HepG2 (cell line): ENCODE results near the gene MPST. TPM values are rescaled to one million over a fixed set of nuclear protein-coding genes. Genes with fewer than 3 reads are reported as not detected.

Experiments used
- CREB3 ChIP-seq: sonication (generic); formaldehyde crosslinking; IDR thresholded peaks from 2 replicates; pipeline ENCODE4 v1.5.0; 2020; ENCODE audit warnings: missing genetic modification reagents
- DMAP1 ChIP-seq: IDR thresholded peaks from 2 replicates; pipeline ENCODE4 v1.6.1; 2016
- GMEB1 ChIP-seq: sonication (generic); formaldehyde crosslinking; IDR thresholded peaks from 2 replicates; pipeline ENCODE4 v1.5.1; 2020; ENCODE audit warnings: missing genetic modification reagents, mild to moderate bottlenecking, borderline replicate concordance
- HDAC2 ChIP-seq: sonication (generic); formaldehyde crosslinking; IDR thresholded peaks from 2 replicates; pipeline ENCODE4 v1.4.0; 2020; ENCODE audit warnings: missing genetic modification reagents
- HNRNPK ChIP-seq: fragments of 200-400 bp; formaldehyde crosslinking; IDR thresholded peaks from 2 replicates; pipeline ENCODE4 v1.6.1; 2018; ENCODE audit warnings: low read length, low read depth, moderate library complexity, mild to moderate bottlenecking; ENCODE audit not compliant: poor library complexity, severe bottlenecking
- IRF2 ChIP-seq: IDR thresholded peaks from 2 replicates; pipeline ENCODE4 v1.6.1; 2018; ENCODE audit warnings: missing genetic modification reagents, missing compliant biosample characterization
- KLF12 ChIP-seq: sonication (generic); formaldehyde crosslinking; IDR thresholded peaks from 2 replicates; pipeline ENCODE4 v1.4.0; 2020; ENCODE audit warnings: missing genetic modification reagents, borderline replicate concordance
- MEIS1 ChIP-seq: sonication (generic); formaldehyde crosslinking; IDR thresholded peaks from 2 replicates; pipeline ENCODE4 v1.9.0; 2021; ENCODE audit warnings: mild to moderate bottlenecking, missing genetic modification reagents, moderate library complexity, borderline replicate concordance
- MYC ChIP-seq: sonication (generic); formaldehyde crosslinking; IDR thresholded peaks from 2 replicates; pipeline ENCODE4 v1.9.0; 2021; ENCODE audit warnings: missing genetic modification reagents, borderline replicate concordance
- NKX3-1 ChIP-seq: sonication (generic); formaldehyde crosslinking; IDR thresholded peaks from 2 replicates; pipeline ENCODE4 v1.5.0; 2020; ENCODE audit warnings: missing genetic modification reagents
- PHF5A ChIP-seq: IDR thresholded peaks from one replicate; pipeline ENCODE4 v1.6.1; 2018; ENCODE audit warnings: low read depth, missing genetic modification reagents; ENCODE audit not compliant: unreplicated experiment
- TRIM22 ChIP-seq: fragments of 450-650 bp; IDR thresholded peaks from 2 replicates; pipeline ENCODE4 v1.6.1; 2017
- ZNF331 ChIP-seq: sonication (generic); formaldehyde crosslinking; IDR thresholded peaks from 2 replicates; pipeline ENCODE4 v1.4.0; 2020; ENCODE audit warnings: missing genetic modification reagents
- ZNF646 ChIP-seq: sonication (generic); formaldehyde crosslinking; IDR thresholded peaks from 2 replicates; pipeline ENCODE4 v1.9.0; 2021; ENCODE audit warnings: mild to moderate bottlenecking, missing genetic modification reagents
- ZNF850 ChIP-seq: sonication (generic); formaldehyde crosslinking; conservative IDR thresholded peaks from 2 replicates; pipeline ENCODE4 v1.9.0; 2021; ENCODE audit warnings: mild to moderate bottlenecking, missing genetic modification reagents
- polyA plus RNA-seq, 8 experiments: library from polyadenylated mRNA; depleted of rRNA in 3 of 8; stranded (reverse) in 7 of 8; unstranded in 1 of 8; fragments of >200 nt; fragmentation: Illumina TruSeq in 4 of 8; extraction: Trizol in 4 of 8; gene quantifications; 2 replicates each; pipeline versions ENCODE4 v1.2.1 to v1.2.3, GENCODE V29; 2011 to 2016; ENCODE audit warnings: low read depth in 4 of 8, missing spikeins in 1 of 8, mixed read lengths in 1 of 8; ENCODE audit not compliant: insufficient read depth in 1 of 8
- total RNA-seq, 5 experiments: library from RNA; depleted of rRNA; stranded (reverse); fragments of >200 nt; fragmentation: Illumina TruSeq; extraction: Trizol; gene quantifications; 2 replicates each; pipeline ENCODE4 v1.2.3, GENCODE V29; 2016; ENCODE audit warnings: low read depth in 1 of 5

The MPST gene
- total and polyA plus RNA-seq, 2 of the 13 experiments (the other 11 are each of a cell fraction or from before 2014, with no cell fraction given), result 133 to 141 TPM

GRCh38 chr22:37032535-37033460 is 13.3 kb downstream of the MPST start (continued):
- TF ChIP-seq MYC (CRISPR knock-in tag), result peak; percentile 53; the same call in 1 of the 2 replicates
- peak; percentile 93 for TF ChIP-seq IRF2 (CRISPR knock-in tag)
- peak; percentile 80 for TF ChIP-seq DMAP1
- peak; percentile 99 for TF ChIP-seq HDAC2 (CRISPR knock-in tag)
- TF ChIP-seq ZNF646 (CRISPR knock-in tag), result no peak
- TF ChIP-seq TRIM22, result no peak
- peak; percentile 62; the same call in 1 of the 2 replicates for TF ChIP-seq GMEB1 (CRISPR knock-in tag)
- no peak for TF ChIP-seq HNRNPK
- peak; percentile 65; the same call in 1 of the 2 replicates for TF ChIP-seq KLF12
- peak; percentile 65; the same call in 1 of the 2 replicates for TF ChIP-seq MEIS1
- TF ChIP-seq PHF5A, result peak; percentile 93
- peak; percentile 66; the same call in 1 of the 2 replicates for TF ChIP-seq NKX3-1 (CRISPR knock-in tag)
- TF ChIP-seq CREB3 (CRISPR knock-in tag), result no peak
- TF ChIP-seq ZNF850, result peak; percentile 39; the same call in 1 of the 2 replicates
- peak; percentile 90 for TF ChIP-seq ZNF331
